NCI-H526 treated with DMSO at 0.1 percent for 48 hours (cell line): Measurements from ENCODE around the gene PLPPR1.
"Not testable (repeated sequence)": the region's sequence is repeated elsewhere in the genome, so short reads cannot be mapped to it uniquely, and the experiment has no call there.

Experiments
- DNase-seq: peaks from one replicate; lab custom pipeline; 2025; lab: John Stamatoyannopoulos, UW

The PLPPR1 gene

DNA sequence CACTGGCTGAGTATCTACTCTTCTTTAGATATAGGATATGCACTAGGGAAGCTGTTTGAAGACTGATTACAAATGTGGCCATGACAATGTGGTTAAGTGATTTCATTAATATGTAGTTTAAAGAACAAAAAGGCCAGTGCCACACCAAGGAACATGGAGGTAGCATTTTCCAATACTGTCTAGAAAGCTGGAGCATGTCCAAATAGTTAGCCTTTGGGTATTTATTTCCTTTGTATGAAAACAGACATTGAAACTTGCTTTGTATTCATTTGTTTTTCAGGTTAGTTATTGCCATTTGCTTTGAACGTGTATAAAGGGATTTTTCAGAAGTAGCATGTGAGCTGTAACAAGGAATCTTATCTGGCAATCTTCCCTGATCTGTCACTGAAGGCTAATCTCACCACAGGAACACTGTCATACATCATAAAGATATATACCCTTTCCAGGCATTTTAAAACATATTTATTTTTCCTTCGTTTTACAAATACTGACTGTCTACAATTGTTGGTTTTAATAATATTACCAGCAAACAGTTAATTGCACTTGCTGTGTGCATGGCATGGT lies 93.4 kb downstream of the PLPPR1 start:
- DNase-seq: no peak

DNA sequence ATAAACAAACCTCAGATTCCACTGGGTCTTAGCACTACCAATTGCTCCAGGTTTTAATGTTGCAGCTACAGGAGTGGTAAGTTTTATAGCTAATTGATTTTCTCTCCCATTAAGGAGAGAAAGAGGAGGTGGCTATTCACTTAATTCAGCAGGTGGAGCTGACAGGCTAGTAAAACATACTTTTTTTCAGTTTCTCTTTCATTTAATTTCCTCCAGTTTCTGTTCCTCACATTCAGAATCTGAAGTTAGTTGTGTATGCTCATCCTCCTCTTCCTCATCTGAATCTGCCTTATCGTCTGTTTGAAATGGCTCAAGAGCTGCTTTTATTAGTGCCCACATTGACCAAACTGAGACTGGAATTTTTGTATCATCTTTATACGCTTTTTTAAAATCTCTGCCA lies 98.0 kb downstream of the PLPPR1 start:
- DNase-seq: no peak

DNA sequence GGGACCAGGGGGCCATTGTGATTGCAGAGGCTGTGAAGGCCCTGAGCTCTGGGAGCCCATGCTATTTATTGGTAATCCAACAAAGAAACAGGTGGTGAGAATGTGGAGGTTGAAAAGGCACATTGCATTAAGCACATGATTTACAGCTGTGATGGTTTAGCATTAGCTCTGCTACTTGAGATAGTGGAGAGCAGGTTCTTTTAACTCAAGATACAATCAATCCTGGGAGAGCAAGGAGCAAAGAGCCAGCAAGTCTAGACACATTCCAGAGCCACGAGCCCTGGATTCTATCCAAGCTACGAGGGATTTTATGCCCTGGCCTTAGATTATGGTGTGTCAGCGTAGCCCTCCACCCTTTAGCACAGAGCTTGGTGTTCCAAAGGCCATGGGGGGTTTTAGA lies 98.8 kb downstream of the PLPPR1 start:
- DNase-seq: not testable (repeated sequence)

DNA sequence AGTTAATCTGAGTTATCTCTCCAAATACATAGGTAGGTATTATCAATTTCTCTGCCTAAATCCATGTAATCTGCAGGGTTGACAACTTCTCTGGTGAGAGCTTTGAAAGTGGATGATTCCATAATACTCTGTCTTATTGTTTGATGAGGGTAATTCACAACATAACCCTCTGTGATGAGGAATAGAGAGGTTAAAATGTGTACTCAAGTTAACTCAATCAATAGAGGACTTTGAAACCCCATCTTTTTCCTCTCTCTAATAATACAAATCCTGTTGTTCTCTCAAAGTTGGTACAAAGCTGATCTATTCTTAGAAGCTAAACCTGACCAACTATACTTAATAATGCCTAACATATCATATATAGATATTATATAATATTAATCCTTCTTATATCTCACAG lies 100.1 kb downstream of the PLPPR1 start:
- no peak for DNase-seq

DNA sequence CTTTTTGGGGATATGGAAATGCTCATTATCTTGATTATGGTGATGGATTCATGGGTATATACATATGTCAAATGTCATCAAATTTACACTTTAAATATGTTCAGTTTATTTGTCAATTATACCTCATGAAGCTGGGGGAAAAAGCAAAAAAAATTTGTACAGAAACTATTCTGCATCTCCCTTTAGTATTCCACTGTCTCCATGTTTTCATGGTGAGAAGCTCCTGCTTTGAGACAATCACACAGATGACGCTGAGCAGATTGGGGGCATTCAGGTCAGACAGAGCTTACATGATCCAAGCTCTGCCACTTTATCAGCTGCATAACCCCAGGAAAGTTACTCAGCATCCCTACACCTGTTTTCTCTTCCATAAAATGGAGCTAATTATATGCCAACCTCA lies 101.5 kb downstream of the PLPPR1 start:
- no peak for DNase-seq

DNA sequence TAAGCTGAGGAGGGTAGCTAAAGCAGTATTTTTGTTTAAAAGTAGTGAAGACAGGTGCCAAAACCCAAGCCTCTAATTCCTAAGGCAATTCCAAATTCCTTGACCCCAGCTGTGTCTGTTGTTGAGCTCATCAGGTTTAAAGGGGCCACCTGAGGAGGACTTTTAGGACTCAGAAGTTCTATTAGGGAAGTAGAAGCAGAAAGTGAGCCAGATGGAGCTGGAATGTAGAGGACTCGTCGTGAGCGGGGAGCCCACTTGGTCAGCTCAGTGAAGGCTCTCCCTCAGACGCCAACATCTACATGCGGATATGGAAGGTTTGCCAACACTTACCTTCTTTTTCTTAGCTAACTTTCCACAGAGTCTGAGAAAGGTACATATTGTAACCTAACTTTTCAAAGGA lies 102.8 kb downstream of the PLPPR1 start:
- DNase-seq: no peak

- no peak for DNase-seq
Observed at GRCh38 chr9:101132801-101133200, 104.3 kb downstream of the PLPPR1 start.

- DNase-seq: no peak
Observed at GRCh38 chr9:101138509-101138908, 110.0 kb downstream of the PLPPR1 start.

- DNase-seq: no peak
Observed at GRCh38 chr9:101139082-101139481, 110.6 kb downstream of the PLPPR1 start.

GRCh38 chr9:101140764-101141163 lies 112.2 kb downstream of the PLPPR1 start:
- no peak for DNase-seq

DNA sequence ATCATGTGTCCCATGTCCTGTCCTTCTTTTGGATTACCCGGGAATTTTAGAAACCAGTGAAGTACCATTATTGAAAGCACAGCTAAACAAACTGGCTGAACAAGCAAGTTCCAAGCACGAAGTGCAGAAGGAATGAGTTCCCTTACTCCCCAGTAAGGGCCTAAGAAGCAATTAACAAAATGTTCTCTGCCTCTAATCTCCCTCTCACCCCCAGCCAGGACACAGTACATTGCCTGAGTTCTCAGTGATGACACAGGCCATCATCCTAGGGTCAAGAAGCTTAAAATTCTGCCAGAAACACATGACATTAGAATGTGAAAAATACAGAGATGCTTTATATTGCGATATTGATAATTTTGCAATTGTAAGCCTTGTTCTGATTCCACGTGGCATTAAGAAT lies 118.0 kb downstream of the PLPPR1 start:
- DNase-seq: no peak

DNA sequence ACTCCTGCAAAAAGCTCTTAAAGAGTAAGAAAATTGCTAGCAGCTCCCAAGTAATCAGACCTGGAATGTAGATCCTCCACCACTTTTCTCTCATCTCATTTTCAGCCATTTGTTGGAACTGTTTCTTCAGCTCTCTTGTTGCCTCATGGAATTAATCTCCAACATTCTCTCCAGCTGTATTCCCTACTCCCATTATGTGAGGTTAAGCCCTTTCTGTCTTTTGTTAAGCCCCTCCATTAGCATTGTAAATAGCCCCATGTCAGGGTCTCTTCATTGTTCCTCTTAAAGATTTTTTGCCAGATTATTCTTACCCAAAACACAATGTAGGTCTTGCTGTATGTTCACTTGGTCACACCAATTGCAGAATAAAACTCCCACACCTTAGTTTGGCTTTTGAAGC lies 119.8 kb downstream of the PLPPR1 start:
- no peak for DNase-seq

DNA sequence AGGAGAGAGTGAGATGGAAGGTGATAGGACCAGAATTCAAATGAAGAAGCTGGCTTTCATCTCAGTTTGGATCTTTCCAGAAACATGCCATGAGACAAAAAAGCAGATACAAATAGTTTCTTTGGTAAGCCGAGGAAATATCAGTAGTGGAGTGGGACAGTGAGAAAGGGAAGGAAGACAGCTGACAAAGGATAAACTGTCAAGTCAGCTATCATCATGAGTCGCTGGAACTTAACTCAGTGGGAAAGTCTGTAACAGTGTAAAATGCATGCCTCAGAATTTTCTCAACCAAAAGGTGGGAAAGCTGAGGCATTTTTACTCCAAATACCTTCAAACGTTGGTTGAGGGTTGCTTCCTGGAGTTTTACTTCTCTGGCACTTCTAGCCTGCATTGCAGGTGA lies 129.8 kb downstream of the PLPPR1 start:
- DNase-seq: no peak

- DNase-seq: no peak
Observed at GRCh38 chr9:101162231-101162630, 133.7 kb downstream of the PLPPR1 start.

- DNase-seq: no peak
Observed at GRCh38 chr9:101165131-101165530, 136.6 kb downstream of the PLPPR1 start.

DNA sequence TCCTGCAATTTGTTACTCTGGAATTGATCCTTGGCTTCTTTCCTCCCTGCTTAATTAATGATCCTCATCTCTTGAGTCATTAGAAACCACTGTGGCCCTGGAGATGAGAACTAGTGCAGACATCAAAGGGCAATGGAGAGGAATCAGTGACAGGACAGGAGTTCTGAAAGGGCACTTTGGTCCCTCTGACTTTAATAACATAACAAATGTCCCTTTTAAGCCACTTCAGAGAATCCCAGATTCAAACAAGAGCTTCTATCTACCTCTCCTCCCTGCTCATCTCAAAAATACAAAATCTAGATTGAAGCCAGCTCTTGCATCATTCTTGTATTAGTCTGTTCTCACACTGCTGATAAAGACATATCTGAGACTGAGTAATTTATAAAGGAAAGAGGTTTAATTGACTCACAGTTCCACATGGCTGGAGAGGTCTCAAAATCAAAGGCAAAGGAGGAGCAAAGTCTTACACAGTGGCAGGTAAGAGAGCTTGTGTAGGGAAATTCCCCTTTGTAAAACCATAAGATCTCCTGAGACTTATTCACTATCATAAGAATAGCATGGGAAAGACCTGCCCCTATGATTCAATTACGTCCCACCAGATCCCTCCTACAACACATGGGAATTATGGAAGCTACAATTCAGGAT lies 139.1 kb downstream of the PLPPR1 start:
- no peak for DNase-seq

DNA sequence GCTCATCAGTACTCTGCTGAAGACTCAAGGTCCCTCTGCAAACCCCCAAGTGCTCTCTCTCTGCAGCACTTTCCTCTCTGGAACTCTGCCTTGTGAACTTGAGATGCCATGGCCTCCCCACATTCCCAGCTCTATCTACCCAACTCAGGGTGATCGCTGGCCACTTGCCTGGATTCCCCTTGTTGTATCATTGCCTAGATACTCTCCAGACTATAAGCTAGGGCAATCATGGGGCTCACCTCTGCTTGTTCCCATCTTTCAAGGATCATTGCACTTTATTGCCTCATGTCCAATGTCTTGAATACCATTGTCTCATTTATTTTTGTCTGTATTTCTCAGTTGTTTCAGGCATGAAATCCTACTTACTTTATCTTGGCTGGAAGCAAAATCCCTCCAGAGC lies 144.1 kb downstream of the PLPPR1 start:
- no peak for DNase-seq

- DNase-seq: no peak
Observed at GRCh38 chr9:101173907-101174306, 145.4 kb downstream of the PLPPR1 start.

DNA sequence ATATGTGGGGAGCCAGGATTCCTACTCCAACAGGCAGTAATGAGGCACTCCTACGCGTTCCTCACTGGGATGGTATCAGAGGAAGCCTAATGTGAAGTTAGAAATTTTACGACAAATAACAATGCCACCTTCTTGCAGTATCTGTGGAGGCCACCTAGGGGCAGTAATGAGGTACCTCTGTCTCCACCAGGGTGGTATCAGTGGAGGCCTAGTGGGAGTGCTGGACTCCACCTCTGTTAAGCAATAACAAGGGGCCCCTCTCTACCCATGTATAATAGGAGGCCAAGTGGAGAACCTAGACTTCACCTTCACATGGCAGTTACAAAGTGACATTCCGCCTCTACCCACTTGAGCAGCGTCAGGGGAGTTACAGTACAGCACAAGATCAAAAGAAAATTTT lies 147.9 kb downstream of the PLPPR1 start:
- DNase-seq: no peak

GRCh38 chr9:101184813-101185278 lies 156.3 kb downstream of the PLPPR1 start:
- no peak for DNase-seq

- no peak for DNase-seq
Observed at GRCh38 chr9:101191723-101192122, 163.2 kb downstream of the PLPPR1 start.

GRCh38 chr9:101197026-101197425 lies 168.5 kb downstream of the PLPPR1 start:
- no peak for DNase-seq

DNA sequence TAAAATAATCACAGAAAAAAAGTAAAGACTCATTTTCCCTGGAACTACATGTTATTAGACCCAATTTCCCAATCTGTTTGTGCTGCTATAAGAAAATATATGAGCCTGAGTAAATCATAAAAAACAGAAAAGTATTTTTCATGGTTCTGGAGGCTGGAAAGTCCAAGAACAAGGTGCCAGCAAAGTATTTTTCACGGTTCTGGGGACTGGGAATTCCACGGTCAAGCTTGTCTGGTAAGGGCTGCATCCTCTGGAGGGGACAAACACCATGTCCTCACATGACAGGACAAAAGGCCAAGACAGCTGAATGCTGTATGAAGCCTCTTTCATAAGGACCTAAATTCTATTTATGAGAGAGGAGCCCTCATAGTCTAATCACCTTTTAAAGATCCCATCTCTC lies 172.3 kb downstream of the PLPPR1 start:
- DNase-seq: no peak

DNA sequence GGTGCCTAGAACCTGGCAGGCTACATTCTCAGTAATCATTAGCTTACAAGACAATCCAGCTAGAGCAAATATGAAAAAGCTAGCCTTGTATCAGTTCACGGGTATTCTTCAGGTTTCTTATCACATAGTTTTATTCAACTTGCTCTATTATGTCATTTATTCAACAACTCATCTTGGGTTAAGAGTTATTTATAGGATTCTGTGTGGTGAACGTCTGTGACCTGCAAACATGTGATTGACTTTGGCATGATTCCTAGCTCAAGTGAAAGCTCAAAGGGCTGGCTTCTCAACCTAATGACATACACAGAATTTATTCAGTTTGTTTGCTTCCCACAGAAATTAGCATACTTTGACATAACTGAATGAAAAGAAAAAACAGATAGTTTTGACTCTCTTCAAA lies 173.1 kb downstream of the PLPPR1 start:
- no peak for DNase-seq
